ENCODE data around the gene ADCY2.

GRCh38 chr5:7516253-7516652 lies 120.3 kb downstream of the ADCY2 start:
- TF ChIP-seq YY1 (IDR thresholded peaks at IDR 0.05; ENCODE audit: insufficient read depth, insufficient read length) (no peak), SUZ12 (IDR thresholded peaks at IDR 0.05; ENCODE audit: extremely low read depth, insufficient read depth, insufficient read length) (no peak)
